DMS114 treated with DMSO at 0.1 percent for 48 hours (cell line): ENCODE measurements around the gene ZNF611.
"Not testable (repeated sequence)": the region's sequence is repeated elsewhere in the genome, so short reads cannot be mapped to it uniquely, and the experiment has no call there.

Source experiments
- DNase-seq: peaks from one replicate; lab custom pipeline; 2025; ENCODE audit not compliant: unreplicated experiment; lab: John Stamatoyannopoulos, UW

The ZNF611 gene

DNA sequence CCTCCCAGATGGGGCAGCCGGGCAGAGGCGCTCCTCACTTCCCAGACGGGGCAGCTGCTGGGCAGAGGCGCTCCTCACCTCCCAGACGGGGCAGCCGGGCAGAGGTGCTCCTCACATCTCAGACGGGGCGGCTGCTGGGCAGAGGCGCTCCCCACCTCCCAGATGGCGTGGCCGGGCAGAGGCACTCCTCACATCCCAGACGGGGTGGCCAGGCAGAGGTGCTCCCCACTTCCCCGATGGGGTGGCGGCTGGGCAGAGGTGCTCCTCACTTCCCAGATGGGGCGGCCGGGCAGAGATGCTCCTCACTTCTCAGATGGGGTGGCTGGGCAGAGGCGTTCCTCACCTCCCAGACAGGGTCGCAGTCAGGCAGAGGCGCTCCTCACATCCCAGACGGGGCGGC, 14.3 kb downstream of the ZNF611 start:
- not testable (repeated sequence) for DNase-seq

DNA sequence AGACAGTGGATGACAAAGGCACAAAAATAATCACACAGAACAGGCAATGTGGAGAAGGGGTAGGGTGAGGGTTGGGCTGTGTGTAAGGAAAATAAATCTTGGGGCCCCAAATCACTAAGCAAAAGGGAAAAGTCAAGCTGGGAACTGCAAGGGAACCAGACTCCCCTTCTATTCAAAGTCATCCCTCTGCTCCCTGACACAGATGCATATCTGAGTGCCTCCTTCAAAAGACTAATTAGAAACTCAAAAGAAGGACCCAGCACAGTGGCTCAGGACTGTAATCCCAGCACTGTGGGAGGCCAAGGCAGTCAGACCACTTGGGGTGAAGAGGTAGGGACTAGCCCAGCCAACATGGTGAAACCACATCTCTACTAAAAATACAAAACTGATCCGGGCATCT, 18.3 kb downstream of the ZNF611 start:
- DNase-seq = no peak

DNA sequence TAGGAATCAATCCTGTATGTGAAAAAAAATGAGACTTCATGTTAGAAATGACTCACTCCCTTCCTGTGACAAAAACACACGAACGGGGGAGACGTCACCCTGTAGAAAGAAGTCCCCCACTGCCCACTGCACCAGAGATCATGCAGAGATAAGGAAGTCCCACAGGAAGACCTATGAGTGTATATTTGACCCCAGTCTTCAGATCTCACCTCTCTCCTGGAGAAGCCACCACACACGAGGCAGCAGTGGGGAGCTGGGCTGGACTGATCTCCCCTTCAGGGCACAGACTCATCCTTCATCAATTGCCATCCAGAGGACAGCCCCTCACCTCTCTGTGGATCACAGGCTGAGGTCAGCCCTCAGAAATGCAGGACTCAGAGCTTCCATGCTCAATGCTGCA, 18.9 kb downstream of the ZNF611 start:
- DNase-seq = not testable (repeated sequence)

DNA sequence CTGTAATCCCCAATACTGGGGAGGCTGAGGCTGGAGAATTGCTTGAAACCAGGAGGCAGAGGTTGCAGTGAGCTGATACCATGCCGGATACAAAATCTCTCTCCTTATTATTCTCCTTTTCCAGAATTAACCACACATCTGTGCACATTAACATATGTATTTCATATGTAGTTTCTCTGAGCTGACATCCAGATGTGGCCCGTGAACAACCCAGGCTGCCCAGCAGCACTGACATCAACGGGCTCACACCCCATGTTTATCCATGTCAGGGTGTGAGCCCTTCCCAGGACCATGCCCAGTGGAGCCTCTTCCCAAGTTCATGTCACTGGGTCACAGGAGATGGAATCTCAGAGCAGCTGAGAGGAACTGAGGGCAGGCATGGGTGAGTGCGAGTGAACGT, 19.5 kb downstream of the ZNF611 start:
- DNase-seq = not testable (repeated sequence)

DNA sequence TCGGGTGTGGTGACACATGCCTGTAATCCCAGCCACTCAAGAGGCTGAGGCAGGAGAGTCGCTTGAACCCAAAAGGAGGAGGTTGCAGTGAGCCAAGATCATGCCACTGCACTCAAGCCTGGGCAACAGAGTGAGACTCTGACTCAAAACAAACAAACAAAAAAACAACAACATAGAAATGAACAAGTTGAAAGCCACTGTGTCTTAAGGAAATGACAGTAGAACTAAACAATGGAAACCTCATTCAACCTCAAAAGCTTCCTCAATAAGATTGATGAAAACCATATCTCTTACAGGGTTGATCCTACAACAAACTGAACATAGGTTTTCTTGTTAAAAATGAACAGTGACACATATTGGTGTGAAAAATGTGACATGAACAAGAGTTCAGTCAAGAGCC, 21.8 kb downstream of the ZNF611 start:
- DNase-seq = not testable (repeated sequence)

DNA sequence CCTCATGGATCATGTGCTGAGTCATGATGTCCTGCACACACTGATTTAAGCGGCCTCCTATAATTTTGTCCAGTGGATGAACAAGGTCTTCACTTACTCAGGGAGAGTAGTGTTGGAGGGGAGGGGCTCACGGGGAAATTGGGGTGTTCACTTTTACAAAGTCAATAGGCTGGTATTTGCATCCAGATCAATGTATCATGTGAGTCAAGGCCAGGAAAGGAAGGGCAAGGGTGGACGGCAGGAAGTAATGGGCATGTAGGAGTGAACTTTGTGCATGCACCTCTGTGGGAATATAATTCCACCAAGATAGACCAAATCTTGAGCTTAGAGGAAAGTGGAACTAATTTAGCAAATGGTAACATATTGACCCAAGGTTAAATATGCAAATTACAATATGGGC, 23.2 kb downstream of the ZNF611 start:
- not testable (repeated sequence) for DNase-seq

DNA sequence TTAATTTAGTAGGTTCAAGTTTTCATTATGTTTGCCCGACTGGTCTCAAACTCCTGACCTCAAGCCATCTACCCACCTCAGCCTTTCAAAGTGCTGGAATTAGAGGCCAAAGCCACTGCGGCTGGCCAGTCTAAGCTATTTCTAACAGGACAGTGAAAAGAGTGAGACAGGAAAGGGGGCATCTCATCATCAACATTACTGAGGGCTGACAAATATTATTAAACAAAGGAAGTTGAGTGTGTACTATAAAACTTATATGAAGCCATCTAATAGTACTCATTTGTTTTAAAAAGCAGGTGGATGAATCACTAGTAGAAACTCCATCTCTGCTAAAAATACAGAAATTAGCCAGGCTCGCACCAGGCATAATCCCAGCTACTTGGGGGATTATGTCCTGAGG, 24.3 kb downstream of the ZNF611 start:
- DNase-seq = no peak

DNA sequence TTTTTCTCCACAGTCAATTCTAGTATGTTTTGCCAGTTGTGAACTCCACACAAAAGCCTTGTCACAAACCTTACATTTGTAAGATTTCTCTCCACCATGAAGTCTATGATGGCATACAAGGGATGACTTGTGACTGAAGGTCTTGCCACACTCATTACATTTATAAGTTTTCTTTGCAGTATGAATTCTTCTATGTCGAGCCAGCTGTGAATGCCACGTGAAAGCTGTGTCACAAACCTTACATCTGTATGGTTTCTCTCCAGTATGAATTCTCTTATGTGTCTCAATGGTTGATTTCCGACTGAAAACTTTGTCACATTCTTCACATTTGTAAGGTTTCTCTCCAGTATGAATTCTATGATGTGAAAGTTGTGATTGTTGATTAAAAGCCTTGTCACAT, 29.2 kb downstream of the ZNF611 start:
- not testable (repeated sequence) for DNase-seq

DNA sequence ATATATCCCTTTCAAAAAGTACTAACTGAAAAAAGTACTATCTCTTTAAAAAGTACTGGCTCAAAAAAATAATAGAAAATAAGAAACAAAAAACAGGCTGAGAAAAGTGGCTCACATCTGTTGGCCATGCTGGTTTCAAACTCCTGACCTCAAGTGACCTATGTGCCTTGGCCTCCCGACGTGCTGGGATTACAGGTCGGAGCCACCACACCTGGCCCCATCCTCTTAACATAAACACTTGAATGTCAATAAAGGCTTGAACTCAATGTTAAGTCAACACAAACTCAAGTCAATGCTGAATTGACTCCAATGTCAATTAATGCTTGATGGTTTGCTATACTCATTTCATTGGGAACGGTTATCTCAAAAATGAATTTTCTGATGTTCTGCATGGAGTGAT, 30.9 kb downstream of the ZNF611 start:
- no peak for DNase-seq

DNA sequence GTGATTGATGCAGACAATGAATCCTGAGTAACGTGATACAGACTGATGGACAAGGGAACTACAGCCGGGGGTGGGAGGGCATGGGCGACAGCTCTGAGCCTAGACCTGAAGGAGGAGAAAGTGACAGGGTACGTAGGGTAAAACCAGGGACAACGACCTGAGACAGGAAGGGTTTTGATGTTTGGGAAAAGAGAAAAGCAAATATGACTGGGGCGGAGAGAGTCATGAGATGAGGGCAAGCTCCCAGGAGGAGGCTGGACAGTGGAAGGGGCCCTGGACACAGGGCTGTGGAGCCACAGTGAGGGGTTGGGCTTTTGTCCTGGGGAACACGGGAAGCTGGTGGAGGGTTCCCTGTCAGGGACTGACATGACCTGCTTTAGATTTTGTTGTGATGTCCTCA, 34.2 kb downstream of the ZNF611 start:
- DNase-seq = no peak

DNA sequence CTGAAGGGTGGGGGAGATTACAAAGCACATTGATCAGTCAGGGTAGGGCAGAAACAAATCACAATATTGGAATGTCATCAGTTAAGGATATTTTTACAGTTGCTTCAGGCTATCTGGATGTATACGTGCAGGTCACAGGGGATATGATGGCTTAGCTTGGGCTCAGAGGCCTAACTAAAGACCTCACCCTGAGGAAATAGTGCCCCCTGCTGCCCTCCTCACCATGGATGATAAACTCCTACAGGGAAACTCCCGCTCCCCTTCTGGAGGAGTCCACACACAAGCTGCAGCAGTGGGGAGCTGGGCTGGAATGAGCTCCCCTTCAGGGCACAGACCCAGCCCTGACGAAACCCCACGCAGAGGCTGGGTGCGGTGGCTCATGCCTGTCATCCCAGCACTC, 35.3 kb downstream of the ZNF611 start:
- DNase-seq = not testable (repeated sequence)

DNA sequence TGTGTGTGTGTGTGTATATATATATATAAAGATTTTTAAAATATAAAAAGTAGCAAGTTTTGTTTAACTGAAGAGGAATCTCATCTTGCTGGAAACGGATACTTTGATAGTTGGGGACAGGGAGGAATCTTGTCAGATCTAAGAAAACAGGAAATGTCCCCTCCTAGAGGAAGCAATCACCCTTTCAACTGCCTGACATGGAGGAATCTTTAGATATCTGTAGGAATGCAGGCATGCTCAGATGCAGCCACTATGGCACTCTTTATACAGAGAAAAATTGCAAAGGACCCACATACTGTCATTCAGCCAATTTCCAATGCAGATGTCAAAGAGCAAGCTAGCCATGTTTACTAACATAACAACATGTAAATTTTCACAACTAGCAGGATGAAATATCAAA, 38.8 kb downstream of the ZNF611 start:
- DNase-seq = no peak

DNA sequence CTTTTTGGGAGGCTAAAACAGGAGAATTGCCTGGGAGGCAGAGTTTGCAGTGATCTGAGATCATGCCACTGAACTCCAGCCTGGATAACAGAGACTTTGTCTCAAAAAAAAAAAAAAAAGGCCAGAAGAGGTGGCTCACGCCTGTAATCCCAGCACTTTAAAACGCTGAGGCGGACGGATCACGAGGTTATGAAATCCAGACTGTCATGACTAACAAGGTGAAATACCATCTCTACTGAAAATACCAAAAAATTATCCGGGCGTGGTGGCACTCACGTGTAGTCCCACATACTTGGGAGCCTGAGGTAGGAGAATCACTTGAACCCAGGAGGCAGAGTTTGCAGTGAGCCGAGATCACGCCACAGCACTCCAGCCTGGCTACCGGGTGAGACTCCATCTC, 39.9 kb downstream of the ZNF611 start:
- DNase-seq = no peak

DNA sequence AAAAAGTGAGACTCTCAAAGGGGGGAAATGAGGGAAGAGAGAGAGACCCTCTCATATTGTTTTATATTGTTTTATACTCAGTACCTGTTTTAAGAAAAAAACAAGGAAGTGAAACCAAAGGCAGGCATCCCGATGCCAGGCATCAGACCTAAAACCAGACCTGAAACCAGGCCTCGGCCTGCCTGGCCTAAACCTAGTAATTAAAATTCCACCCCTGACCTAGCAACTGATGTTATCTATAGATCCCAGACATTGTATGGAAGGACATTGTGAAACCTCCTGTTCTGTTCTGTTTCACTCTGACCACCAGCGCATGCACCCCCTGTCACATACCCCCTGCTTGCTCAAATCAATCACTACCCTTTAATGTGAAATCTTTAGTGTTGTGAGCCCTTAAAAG, 40.6 kb downstream of the ZNF611 start:
- not testable (repeated sequence) for DNase-seq

DNA sequence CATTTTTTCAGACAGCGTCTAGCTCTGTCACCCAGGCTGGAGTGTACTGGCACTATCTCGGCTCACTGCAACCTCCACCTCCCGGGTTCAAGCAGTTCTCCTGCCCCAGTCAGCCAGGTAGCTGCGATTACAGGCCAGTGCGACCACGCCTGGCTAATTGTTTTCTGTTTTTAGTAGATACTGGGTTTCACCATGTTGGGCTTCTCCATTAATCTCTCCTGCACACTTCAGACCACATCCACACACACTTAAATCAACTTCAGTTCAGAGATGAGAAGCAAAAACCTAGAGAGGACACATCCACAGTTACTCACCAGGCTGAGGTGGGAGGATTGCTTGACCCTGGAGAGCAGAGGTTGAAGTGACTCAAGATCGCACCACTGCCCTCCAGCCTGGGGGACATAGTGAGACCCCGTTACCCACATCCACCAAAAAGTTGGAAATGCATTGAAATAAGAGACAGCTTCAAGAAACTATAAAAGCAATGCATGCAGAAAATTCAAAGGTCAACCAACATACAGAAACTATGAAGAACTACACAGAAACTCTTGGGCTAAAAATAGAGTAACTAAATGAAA, 42.3 kb downstream of the ZNF611 start:
- no peak for DNase-seq

DNA sequence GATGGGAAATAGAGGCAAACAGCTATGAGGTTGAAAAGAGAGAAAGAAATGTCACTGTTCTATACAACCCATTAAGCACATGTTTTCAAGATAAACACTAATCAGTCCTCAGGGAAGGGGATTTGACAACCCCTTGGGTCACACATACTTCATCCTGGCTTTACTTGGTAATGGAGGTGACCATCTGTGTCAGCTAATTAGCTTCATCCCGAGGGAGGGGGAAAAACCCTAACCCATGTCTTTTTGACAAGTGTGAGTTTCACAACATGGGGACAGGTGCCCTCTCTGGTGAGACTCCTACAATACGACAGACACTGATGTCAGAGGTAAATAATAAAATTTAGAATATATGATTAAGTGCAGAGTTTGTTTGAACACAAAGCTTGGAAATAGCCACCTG, 43.1 kb downstream of the ZNF611 start:
- no peak for DNase-seq

DNA sequence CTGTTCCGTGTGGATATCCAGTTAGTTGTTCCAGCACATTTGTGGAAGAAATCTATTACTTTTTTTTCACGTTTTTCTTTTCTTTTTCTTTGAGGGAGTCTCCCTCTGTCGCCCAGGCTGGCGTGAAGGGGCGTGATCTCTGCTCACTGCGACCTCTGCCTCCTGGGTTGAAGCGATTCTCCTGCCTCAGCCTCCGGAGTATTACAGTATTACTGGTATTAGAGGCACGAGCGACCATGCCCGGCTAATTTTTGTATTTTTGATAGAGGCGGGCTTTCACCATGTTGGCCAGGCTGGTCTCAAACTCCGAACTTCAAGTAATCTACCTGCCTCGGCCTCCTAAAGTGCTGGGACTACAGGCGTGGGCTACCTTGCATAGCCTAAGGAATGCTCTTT, 43.6 kb downstream of the ZNF611 start:
- DNase-seq = no peak

DNA sequence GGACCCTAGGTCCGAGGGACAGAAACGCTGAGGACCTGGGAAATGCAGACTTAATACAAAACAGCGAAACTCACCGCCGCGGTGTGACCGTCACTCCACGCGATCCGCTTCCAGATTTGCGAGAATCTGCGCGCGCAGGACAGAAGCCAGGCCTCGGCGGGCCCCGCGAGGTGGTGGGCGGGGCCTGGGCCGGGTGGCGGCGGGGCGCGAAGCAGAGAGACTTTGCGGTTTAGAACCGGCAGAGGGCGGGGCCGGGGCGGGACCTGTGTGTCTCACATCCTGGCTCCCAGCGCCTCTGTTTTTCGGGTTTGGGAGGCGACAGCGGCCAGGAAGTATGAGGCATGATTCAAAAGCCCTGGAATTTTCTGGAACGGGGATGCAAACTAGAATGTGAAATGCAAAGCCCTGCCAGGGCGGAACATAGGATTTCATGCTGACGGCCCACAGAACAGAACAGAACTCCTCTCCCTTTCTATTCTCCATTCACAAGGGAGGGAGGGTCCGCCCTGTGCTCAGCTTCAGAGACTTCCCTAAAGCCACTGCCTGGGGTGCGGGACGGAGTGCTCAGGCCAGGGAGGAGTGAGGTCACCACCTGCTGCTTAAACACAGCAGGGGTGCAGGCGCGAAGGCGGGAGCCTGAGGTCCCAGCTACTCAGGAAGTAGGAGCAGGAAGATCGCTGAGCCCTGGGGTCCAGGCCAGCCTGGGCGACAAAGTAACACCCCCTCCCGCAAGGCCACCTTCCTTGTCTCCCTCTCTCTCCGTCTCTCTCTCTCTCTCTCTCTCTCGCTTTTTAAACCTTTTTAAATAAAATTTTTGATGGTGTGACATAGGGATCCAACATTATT, 44.3 kb downstream of the ZNF611 start:
- DNase-seq = peak; percentile 74

DNA sequence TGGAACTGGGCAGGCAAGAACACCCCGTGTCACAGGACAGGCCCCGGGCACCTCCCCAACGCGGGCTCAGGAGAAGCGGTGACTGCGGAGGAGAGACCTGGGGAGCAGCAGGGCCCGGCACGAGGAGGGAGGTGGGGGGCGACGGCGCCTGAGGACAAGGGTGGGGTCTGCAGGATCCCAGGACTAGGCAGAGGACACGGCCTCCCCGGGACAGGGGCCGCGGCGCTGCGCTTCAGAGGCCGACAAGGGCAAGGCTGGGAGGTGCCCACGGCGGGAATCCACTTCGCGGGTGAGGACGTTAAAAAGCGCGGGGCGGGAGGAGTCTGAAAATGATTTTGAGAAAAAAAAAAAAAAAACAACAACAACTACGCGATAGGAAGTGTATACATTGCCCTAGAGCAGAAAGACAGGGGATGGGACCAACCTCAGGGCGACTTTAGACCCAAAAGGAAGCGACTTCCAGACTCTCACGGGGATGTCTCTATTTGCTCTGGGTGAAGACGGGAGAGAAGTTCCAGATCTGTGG, 44.9 kb downstream of the ZNF611 start:
- no peak for DNase-seq

DNA sequence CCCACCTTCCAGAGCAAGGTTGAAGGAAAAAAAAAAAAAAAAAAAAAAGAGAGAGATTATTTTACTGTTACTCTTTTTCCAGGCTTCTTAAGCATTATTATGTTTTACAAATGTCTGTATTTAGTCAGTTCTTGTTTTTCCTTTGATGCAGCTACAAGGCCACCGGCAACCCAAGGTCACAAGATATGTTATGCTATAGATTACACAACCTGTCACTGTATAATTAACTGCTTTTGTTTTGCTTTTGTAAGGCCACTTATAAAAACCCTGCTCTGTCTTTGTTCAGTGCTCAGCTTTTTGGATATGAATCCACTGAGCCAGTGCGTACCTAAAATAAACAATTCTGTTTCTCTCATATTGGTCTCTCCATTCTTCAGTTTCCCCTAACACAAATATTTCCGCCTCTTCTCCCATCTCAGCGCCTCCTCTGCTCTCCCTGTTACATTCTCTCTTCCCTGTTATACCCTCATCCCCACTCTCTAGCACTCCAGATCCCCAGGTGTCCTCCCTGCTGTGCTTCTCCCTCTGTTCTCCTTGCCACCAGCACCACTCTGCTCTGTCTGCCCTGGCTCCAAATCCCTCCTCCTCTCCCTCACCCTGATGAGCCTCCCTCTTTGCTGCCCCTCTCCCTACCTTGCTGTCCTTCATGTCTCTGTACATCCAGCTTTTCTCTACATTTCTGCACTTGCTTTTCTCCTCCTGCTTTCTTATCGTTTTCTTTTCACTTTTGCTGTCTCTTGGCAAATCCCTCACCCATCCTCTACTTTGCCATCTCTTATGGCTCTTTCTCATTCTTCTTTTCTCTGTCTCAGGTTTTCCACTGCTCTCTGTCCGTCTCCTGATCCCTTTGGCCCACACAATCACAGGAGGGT, 45.7 kb downstream of the ZNF611 start:
- not testable (repeated sequence) for DNase-seq

DNA sequence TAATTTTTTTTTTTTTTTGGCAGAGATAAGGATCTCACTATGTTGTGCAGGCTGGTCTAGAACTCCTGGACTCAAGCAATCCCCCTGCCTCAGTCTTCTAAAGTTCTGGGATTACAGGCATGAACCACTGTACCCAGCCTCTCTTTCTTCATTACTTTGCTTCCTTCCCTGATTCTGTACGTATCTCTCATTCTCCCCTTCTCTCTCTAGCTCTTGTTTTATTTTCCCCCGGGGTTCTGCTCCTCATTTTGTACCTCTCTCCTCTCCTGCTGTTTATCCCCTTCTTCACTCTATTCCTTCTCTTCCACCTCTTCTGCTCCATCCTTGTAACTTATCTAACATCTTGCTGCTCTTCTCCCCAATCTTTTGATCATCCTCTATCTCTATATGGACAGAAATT, 46.5 kb downstream of the ZNF611 start:
- DNase-seq = no peak

DNA sequence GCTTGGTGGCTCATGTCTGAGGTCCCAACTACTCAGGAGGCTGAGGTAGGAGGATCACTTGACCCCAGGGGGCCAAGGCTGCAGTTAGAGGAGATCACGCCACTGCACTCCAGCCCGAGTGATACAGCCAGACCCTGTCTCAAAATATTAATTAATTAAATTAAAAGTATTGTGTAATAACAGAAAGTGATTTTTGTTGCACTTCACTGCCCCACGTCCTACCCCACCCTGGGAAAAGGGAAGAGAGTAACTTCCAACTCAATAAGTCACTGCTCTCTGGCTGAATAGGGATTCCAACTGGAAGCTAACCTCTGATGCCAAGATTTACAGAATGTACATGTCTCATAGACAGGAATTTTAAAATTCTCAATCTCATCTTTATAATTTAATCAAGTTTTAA, 47.2 kb downstream of the ZNF611 start:
- no peak for DNase-seq
